Fibroblast of mammary gland (primary cell): ENCODE measurements around the gene LENEP.
"Not testable (repeated sequence)": the region's sequence is repeated elsewhere in the genome, so short reads cannot be mapped to it uniquely, and the experiment has no call there.

Experiments used
- DNase-seq: peaks from one replicate; pipeline ENCODE4 v3.0.0-alpha.2; 2010; ENCODE audit warnings: low read depth
- H3K4me3 ChIP-seq: 2 replicates; pipeline ENCODE4 v1.5.1; 2011; ENCODE audit warnings: low read depth, mild to moderate bottlenecking, low read length, moderate library complexity; ENCODE audit not compliant: control insufficient read depth
- TF ChIP-seq, protein P1 (sequence below): conservative IDR thresholded peaks from 2 replicates; pipeline ENCODE4 v1.5.1; 2011; ENCODE audit warnings: low read depth, low read length, inconsistent platforms; ENCODE audit not compliant: control insufficient read depth, insufficient read depth

LENEP gene

DNA sequence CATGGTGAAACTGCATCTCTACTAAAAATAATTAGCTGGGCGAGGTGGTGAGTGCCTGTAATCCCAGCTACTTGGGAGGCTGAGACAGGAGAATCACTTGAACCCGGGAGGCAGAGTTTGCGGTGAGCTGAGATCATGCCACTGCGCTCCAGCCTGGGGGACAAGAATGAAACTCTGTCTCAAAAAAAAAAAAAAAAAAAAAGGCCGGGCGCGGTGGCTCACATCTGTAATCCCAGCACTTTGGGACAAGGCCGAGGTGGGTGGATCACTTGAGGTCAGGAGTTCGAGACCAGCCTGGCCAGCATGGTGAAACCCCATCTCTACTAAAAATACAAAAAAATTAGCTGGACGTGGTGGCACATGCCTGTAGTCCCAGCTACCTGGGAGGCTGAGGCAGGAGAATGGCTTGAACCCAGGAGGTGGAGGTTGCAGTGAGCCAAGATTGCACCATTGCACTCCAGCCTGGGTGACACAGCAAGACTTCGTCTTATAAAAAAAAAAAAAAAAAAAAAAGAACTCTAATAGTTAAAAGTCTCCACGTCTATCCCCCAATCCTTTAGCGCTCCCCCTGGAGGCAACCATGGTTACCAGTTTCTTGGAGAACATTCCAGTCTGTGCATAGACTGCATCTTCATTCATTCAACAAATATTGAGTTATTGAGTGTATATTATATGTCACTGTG is 2.1 kb downstream of the LENEP start:
- not testable (repeated sequence) for H3K4me3 ChIP-seq
- TF ChIP-seq, protein P1, sequence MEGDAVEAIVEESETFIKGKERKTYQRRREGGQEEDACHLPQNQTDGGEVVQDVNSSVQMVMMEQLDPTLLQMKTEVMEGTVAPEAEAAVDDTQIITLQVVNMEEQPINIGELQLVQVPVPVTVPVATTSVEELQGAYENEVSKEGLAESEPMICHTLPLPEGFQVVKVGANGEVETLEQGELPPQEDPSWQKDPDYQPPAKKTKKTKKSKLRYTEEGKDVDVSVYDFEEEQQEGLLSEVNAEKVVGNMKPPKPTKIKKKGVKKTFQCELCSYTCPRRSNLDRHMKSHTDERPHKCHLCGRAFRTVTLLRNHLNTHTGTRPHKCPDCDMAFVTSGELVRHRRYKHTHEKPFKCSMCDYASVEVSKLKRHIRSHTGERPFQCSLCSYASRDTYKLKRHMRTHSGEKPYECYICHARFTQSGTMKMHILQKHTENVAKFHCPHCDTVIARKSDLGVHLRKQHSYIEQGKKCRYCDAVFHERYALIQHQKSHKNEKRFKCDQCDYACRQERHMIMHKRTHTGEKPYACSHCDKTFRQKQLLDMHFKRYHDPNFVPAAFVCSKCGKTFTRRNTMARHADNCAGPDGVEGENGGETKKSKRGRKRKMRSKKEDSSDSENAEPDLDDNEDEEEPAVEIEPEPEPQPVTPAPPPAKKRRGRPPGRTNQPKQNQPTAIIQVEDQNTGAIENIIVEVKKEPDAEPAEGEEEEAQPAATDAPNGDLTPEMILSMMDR, result peak; percentile 46

DNA sequence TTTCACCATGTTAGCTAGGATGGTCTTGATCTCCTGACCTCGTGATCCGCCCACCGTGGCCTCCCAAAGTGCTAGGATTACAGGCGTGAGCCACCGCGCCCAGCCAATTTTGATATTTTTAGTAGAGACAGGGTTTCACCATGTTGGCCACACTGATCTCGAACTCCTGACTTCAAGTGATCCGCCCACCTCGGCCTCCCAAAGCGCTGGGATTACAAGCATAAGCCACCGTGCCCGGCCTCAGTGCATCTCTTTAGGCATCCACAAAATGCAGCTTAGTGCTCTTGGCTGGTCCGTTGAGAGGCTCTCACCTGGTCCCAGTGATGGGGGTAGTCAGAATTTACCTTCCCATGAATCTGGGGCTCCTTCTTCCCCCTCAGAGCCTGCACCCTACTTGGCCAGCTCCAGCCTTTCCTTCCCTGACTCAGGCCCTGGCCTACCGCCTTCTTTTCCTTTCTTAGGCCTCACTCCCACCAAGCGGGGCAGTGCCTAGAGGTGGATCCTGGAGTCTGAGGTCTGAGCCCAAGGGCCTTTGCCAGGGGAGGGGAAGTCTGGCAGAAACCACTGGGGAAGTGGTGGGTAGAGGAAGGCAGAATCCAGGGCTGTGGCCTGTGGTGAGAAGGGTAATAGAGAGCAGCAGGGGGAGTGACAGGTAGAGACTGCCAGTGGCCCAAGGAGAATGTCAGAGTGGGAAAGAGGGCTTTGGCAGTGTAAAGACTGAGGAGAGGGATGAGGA is 3.7 kb downstream of the LENEP start:
- no peak for DNase-seq
- TF ChIP-seq, protein P1, result no peak

More for the DNA sequence above, 2.1 kb downstream of the LENEP start:
- DNase-seq, result peak; percentile 86

DNA sequence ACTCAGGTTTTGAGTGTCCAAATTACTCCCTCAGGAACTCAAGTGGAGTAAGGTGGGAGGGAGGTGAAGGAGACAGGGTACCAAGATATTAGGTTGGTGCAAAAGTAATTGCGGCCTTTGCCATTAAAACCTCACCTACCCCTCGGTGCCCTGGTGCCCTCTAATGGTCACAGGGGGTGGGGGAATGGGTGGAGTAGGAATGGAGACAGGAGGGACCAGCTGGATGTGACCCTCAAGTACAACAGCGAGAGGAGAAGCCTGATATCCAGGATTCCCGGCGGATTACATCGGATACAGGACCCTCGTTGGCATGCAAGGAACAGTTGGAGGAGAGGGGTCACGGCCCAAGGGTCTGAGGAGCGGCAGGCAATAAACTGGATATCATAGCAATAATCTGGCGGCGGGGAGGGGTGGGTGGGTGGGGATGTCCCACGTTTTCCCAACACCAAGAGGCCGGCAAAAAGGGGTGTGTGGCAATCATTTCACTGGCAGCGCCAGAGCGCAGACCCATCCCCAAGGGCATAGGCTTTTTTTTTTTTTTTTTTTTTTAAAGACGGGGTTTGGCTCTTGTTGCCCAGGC is 4.9 kb downstream of the LENEP start:
- no peak for DNase-seq
- H3K4me3 ChIP-seq, result no peak overlapping the region
- TF ChIP-seq, protein P1, result no peak

More for the DNA sequence above, 3.7 kb downstream of the LENEP start:
- H3K4me3 ChIP-seq, result no peak overlapping the region

DNA sequence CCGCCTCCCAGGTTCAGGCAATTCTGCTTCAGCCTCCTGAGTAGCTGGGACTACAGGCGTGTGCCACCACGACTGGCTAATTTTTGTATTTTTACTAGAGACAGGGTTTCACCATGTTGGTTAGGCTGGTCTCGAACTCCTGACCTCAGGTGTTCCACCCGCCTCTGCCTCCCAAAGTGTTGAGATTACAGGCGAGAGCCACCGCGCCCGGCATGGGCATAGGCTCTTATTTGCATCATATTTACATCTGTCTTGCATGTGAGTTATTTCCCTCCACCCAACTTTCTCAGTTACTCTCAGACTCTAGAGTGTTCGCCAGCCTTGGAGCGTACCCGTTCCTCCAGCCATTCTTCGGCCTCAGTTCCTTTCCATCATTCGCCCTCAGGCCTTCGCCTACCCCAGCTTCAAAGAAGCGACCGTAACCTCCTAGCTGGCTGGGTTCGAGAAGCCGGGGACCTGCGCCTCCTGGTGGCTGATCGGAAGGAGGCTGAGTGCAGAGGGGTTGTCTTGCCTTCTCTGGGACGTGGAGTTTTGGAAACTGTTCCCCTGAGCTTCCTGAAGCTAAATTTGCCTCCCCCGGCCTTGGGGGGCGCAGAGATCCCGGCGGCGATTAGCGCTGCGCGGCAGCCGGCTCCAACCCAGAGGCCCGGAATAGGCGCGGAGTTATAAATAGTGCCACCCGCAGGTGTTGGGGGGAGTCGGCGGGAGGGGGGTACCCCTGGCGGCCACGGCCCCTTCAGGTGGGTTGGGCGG is 5.6 kb downstream of the LENEP start:
- TF ChIP-seq, protein P1, result peak; percentile 93
- H3K4me3 ChIP-seq, result peak overlapping the region; percentile 31
- DNase-seq, result peak; percentile 76

DNA sequence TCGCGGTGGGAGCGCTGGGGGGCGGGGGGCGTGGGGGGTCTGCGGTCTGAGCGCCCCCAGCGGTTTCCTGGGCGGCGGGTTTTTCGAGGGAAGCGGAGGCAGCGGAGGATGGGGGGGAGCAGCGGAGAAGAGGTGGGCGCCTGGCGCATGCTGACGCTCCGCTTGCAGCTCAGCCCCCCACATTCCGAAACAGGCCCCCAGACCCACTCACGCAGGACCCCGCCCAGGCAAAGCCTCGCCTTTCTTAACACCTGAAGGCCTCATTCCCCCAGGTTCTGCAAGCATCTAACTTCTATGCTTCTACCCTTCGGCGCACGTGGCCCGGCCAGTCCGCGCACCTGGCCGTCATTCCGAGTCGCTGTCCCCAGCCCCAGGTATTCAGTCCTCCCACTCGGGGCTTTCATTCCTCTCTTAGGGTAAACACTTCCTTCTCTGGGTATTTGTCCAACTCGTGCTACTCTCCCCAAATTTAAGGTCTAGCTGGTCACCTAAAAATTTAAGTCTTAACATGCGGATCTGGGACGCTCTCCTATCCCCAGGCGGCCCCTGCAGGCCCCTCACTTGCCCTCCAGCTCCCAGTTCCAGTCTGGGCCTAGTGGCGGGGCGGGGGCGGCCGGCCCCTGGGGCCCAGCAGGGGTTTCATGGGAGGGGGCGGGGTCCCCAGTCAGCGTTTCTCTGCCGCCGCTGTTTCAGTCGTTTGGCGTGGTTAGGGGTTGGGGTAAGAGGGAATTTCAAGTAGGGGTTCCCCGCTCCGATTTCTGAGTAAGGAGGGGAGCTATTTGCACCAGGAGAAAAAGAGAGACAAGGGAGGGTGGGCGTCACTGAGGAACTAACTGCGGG is 6.4 kb downstream of the LENEP start:
- DNase-seq, result no peak
- TF ChIP-seq, protein P1, result no peak
- peak overlapping the region; percentile 89 for H3K4me3 ChIP-seq

DNA sequence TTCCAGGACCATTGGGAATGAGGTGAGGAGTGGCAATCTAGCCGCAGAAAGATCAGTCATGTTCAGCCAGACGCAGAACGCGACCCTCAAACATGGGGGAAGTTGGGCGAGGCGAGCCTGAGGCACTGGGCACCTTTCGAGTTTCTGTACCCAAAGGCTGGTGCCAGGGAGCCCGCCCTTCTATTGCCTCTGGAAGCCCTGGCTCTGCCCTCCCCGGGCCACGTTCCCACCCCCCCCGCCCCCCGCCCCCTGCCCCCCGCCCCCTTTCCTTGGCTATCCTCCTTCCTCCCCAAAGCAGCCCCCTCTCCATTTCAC is 7.0 kb downstream of the LENEP start:
- peak overlapping the region; percentile 89 for H3K4me3 ChIP-seq
- TF ChIP-seq, protein P1, result no peak
- DNase-seq, result no peak
